ENCODE data around the gene ANKRD33B. TPM values are rescaled to one million over a fixed set of nuclear protein-coding genes. Genes with fewer than 3 reads are reported as not detected.

The ANKRD33B gene
- total and polyA plus RNA-seq, 2 experiments from 2014 or later, result 2.9 to 15.4 TPM

- Histone ChIP-seq H3K4me1 (ENCODE audit: insufficient read depth) (no peaks in the 10 kb centered on the region; the same call in 1 of the 2 replicates), H3K9me2 (ENCODE audit: insufficient read depth) (0 out of 2 replicates have a peak, but pooled peaks cover 5% of the 10 kb centered on the region), H4K20me1 (replicated peaks; ENCODE audit: insufficient read depth) (no peaks in the 10 kb centered on the region), H3K4me3 (no peak overlapping the region), H3F3A (replicated peaks; ENCODE audit: low read depth) (no peaks in the 10 kb centered on the region), H3K27ac (ENCODE audit: low read depth) (no peak overlapping the region), H3K4me2 (no peak overlapping the region), H3K36me3 (ENCODE audit: insufficient read depth) (no peaks in the 10 kb centered on the region), H3K27me3 (ENCODE audit: insufficient read depth) (no peaks in the 10 kb centered on the region), H3K79me2 (replicated peaks; ENCODE audit: insufficient read depth) (no peaks in the 10 kb centered on the region), H2AFZ (no peak overlapping the region)
- H3K27ac Mint-ChIP-seq, result no peak overlapping the region
- ATAC-seq (no peak), DNase-seq (ENCODE audit: low spot score) (no peak)
- peaks cover 13% of the 10 kb centered on the region for H3K27me3 Mint-ChIP-seq (ENCODE audit: insufficient read depth, low read depth, poor library complexity)
- no peak overlapping the region for H3K4me3 Mint-ChIP-seq
- TF ChIP-seq POLR2AphosphoS5 (IDR thresholded peaks at IDR 0.05; ENCODE audit: low read depth), result no peak
- no peak for TF ChIP-seq CTCF (conservative IDR thresholded peaks at IDR 0.05; ENCODE audit: low read depth in 2 of 2)
- TF ChIP-seq ZNF114 (CRISPR knock-in tag; IDR thresholded peaks at IDR 0.05), result no peak
- TF ChIP-seq ZNF331 (CRISPR knock-in tag; IDR thresholded peaks at IDR 0.05; ENCODE audit: low read depth), result no peak
- TF ChIP-seq EZH2phosphoT487 (IDR thresholded peaks at IDR 0.05; ENCODE audit: unreplicated experiment), result no peak
- TF ChIP-seq STAT1 (IDR thresholded peaks at IDR 0.05; ENCODE audit: unreplicated experiment), result no peak
- no peak for TF ChIP-seq CREB1 (CRISPR knock-in tag; IDR thresholded peaks at IDR 0.05; ENCODE audit: low read depth)
- TF ChIP-seq JUNB (IDR thresholded peaks at IDR 0.05; ENCODE audit: unreplicated experiment), result no peak
- TF ChIP-seq EZH2 (IDR thresholded peaks at IDR 0.05; ENCODE audit: low read depth, unreplicated experiment), result no peak
- TF ChIP-seq ETS1 (IDR thresholded peaks at IDR 0.05), result no peak
- TF ChIP-seq ZNF462 (CRISPR knock-in tag; IDR thresholded peaks at IDR 0.05), result no peak
- no peak for TF ChIP-seq REST (IDR thresholded peaks at IDR 0.05; ENCODE audit: unreplicated experiment)
- no peak for TF ChIP-seq NANOG (IDR thresholded peaks at IDR 0.05; ENCODE audit: borderline replicate concordance)
- no peaks in the 10 kb centered on the region for H3K36me3 Mint-ChIP-seq (ENCODE audit: low read depth)
- H3K9me3 Mint-ChIP-seq, result no peaks in the 10 kb centered on the region
- peaks cover 22% of the 10 kb centered on the region; the same call in 2 of the 3 replicates for H3K4me1 Mint-ChIP-seq
Observed at GRCh38 chr5:10662083-10662482, 98.2 kb downstream of the ANKRD33B start.

Data from GM23338 (cell line).